Ectodermal cell (in vitro differentiated cells): ENCODE results near the gene DAD1.

ENCODE experiments used
- H3K27ac ChIP-seq: 2 replicates; pipeline ENCODE4 v1.7.0; 2013; ENCODE audit warnings: mild to moderate bottlenecking, low read depth, low read length; ENCODE audit not compliant: insufficient read depth, poor library complexity, severe bottlenecking
- H3K27me3 ChIP-seq: 2 replicates; pipeline ENCODE4 v1.7.0; 2013; ENCODE audit warnings: mild to moderate bottlenecking, low read length; ENCODE audit not compliant: insufficient read depth, control insufficient read depth, poor library complexity, severe bottlenecking
- H3K36me3 ChIP-seq: one replicate; pipeline ENCODE4 v1.7.0; 2013; ENCODE audit warnings: low read length; ENCODE audit not compliant: control insufficient read depth, insufficient read depth
- H3K4me1 ChIP-seq: one replicate; pipeline ENCODE4 v1.7.0; 2013; ENCODE audit warnings: low read length; ENCODE audit not compliant: control insufficient read depth, insufficient read depth
- H3K4me3 ChIP-seq: 2 replicates; pipeline ENCODE4 v1.7.0; 2013; ENCODE audit warnings: low read depth, low read length, control low read depth; ENCODE audit not compliant: insufficient read depth
- H3K9me3 ChIP-seq: 2 replicates; pipeline ENCODE4 v1.7.0; 2013; ENCODE audit warnings: mild to moderate bottlenecking, low read length, moderate library complexity; ENCODE audit not compliant: control insufficient read depth
- WGBS, 2 experiments: methylation state at CpG; one replicate each; pipeline ENCODE4 v1.1.7; 2013; ENCODE audit warnings: missing lambda C conversion rate in 2 of 2; 5-methylcytosine and 5-hydroxymethylcytosine counted together

DAD1 gene

DNA sequence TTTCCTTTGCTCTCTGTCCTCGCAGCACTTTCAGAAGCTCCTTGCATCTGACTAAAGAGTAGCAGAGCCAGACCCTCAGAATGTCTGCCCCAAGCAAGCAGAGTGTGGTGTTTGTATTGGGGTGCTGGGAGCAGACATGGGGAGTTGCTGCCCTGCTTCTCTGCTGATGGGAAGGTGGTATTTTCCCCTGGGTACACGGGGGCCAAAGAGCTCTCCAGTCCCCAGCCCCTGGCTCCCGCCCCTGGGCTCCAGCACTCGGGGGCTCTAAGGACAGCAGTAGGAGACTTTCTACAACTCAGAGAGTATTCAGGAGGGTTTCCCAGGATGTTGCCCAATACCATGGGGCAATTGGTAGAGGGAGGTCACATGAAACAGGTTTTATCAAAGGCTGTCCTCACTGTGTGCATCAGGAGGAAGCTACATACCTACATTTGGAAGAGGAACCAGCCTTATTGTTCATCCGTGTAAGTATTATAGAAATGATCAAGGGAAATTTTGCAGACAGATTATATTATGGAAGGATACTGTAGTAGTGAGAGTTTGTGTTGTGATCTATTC, 50.3 kb downstream of the DAD1 start:
- H3K4me3 ChIP-seq = no peak overlapping the region
- H3K36me3 ChIP-seq = no peaks in the 10 kb centered on the region
- H3K4me1 ChIP-seq = no peaks in the 10 kb centered on the region
- H3K27ac ChIP-seq = no peak overlapping the region
- WGBS, 2 experiments = 88 to 97% methylated on average over 5 of the region's 5 CpGs
- no peaks in the 10 kb centered on the region for H3K9me3 ChIP-seq
- H3K27me3 ChIP-seq = no peaks in the 10 kb centered on the region

DNA sequence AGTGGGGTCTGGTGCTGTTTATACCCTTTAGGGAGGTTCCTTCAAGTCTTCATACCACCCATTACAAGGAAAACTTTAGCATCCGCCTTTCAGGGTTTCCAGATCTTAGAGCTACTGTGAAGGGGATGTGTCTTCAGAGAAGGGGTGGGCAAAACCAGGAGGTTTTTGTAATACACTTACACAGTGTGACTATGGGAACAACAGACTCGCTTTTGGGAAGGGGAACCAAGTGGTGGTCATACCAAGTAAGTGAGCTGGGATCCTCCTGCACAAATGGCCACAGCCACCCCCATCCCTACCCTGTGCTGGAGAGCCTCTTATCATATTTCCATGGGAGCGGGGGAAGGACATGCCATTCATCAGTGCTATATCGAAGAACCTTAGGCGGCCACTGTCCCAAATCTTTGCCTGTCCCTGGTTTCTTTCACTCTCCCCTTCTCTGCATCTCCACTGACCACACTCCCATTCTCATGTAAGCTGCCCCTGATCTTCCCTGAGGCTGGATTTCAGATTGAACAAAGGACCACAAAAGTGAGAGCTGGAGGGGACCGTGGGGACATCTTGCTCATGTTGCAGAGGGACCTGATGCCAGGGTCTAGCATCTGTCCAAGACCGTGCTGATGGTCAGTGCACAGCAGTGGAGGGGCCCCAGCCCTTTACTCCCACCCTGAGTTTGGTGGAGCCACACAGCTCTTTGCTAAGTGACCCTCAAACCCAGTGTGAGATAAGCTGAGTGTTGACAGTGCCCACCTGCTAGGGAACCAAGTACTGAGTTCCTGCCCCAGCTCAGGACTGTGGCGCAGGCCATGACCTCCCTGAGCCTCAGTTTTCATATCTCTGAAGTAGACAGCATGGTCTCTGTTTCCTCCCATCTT, 51.4 kb downstream of the DAD1 start:
- Histone ChIP-seq H3K4me3 (no peak overlapping the region), H3K27ac (no peak overlapping the region), H3K27me3 (no peaks in the 10 kb centered on the region), H3K36me3 (no peaks in the 10 kb centered on the region), H3K9me3 (no peaks in the 10 kb centered on the region), H3K4me1 (no peaks in the 10 kb centered on the region)
- 91 to 95% methylated on average over 7 to 8 of the region's 8 CpGs for WGBS, 2 experiments

DNA sequence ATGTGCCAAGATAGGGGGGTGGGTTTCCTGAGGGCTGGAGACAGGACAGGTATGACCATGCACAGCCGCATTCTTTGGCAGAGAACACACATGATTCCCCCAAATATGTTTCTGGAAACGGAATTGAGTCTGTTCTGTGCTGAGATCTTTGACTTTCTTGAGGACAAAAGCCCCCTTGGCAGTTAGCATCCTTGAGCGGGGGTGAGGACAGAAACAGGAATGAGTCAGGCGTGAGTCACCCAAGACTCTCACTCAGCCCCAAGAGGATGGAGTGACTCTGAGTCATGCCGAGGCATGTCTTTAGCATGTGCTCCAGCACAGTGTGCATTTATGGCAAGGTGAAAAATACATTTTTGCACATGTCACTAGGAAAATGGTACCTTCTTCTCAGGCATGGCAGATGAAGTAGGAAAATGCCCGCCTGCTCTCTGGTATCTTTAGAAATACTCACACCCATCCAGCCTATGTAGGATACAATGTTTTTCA, 52.1 kb downstream of the DAD1 start:
- H3K27ac ChIP-seq = no peak overlapping the region
- H3K4me1 ChIP-seq = no peaks in the 10 kb centered on the region
- H3K27me3 ChIP-seq = no peaks in the 10 kb centered on the region
- no peak overlapping the region for H3K4me3 ChIP-seq
- H3K36me3 ChIP-seq = no peaks in the 10 kb centered on the region
- WGBS, 2 experiments = 89 to 91% methylated on average over 6 of the region's 6 CpGs
- H3K9me3 ChIP-seq = no peaks in the 10 kb centered on the region

DNA sequence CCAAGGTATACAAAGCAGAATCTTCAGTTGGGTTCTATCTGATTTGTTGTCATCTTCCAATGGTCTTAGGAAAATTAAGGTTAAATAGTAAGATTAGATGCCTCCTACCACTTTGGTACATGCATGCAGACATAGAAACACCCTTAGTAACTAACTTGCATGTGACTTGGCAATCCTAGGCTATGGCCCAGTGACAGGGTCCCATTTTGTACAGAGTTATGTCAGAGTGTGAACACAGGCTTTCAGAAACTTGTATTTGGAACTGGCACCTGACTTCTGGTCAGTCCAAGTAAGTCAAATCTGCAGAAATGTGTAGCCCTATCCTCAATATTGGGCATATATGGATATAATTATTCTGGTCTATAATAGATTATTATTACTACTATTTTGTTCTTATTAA, 53.1 kb downstream of the DAD1 start:
- Histone ChIP-seq H3K36me3 (no peaks in the 10 kb centered on the region), H3K4me3 (no peak overlapping the region), H3K4me1 (no peaks in the 10 kb centered on the region), H3K27ac (no peak overlapping the region), H3K9me3 (no peaks in the 10 kb centered on the region), H3K27me3 (no peaks in the 10 kb centered on the region)

DNA sequence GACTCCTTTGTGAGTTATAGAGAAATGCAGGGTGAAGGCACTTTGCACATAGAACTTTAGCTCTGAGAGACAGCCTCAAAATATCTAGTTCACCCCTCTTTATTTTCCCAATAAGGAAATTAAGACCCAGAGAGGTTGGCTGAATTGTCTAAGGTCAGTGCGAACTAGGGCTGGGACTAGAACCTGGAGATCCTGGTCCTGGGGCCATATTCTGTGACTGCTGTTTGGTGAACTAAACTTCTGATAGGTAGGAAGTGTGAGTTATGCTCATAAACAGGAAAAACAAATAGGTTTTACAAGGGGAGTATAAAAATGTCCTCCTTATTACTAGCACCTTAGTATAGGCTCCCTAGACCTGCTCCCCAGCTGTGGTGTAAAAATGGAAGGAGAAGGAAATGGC, 53.9 kb downstream of the DAD1 start:
- H3K4me3 ChIP-seq = no peak overlapping the region
- H3K27ac ChIP-seq = no peak overlapping the region
- H3K4me1 ChIP-seq = no peaks in the 10 kb centered on the region
- no peaks in the 10 kb centered on the region for H3K27me3 ChIP-seq
- WGBS, 2 experiments = 97 to 100% methylated on average over 1 of the region's 1 CpG
- no peaks in the 10 kb centered on the region for H3K36me3 ChIP-seq
- H3K9me3 ChIP-seq = no peaks in the 10 kb centered on the region

DNA sequence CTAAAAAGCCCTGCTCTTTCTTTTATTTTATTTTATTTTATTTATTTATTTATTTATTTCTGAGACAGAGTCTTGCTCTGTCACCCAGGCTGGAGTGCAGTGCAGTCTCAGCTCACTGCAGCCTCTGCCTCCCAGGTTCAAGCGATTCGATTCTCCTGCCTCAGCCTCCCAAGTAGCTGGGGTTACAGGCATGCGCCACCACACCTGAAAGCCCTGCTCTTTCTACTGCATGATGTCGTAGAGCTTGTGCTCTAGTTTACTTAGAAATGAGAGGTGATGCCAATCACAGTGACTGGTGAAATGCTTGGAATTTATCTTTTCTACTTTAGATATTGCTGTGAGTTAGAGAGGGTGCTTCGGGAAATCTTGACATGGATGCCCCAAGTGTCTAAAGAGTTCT, 54.5 kb downstream of the DAD1 start:
- Histone ChIP-seq H3K27me3 (no peaks in the 10 kb centered on the region), H3K9me3 (no peaks in the 10 kb centered on the region), H3K36me3 (no peaks in the 10 kb centered on the region), H3K4me3 (no peak overlapping the region), H3K27ac (no peak overlapping the region), H3K4me1 (no peaks in the 10 kb centered on the region)
- WGBS, 2 experiments = 94 to 97% methylated on average over 5 of the region's 5 CpGs

DNA sequence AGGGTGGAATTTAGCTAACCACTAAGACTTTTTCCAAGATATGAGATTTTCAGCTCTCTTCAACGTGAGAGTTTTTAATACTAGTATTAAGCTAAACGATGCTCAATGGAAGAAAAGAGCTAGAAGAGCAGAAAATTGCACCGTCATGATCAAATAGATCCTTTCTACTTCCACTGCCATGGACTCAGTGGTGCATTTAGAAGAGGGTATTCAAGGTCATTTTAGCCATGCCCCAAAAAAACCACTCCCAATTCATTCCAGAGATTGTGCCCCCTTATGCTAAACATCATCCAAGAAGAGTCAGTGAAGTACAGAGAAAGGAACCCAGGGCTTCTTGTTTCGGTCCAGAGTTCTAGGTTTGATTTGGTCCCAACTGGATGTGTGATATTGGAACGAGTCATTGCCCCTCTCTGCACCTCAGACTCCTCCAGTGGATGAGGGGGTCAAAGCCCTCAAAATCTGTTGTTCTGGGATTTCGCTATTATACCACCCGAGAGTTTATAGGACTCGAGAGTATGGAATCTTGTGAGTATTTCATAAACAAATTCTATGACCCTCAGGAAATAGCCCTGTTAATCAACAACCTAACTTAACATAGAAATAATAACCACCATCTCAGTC, 55.2 kb downstream of the DAD1 start:
- 96 to 98% methylated on average over 8 of the region's 8 CpGs for WGBS, 2 experiments
- Histone ChIP-seq H3K4me1 (no peaks in the 10 kb centered on the region), H3K9me3 (no peaks in the 10 kb centered on the region), H3K27ac (no peak overlapping the region), H3K4me3 (no peak overlapping the region), H3K27me3 (no peaks in the 10 kb centered on the region), H3K36me3 (no peaks in the 10 kb centered on the region)

DNA sequence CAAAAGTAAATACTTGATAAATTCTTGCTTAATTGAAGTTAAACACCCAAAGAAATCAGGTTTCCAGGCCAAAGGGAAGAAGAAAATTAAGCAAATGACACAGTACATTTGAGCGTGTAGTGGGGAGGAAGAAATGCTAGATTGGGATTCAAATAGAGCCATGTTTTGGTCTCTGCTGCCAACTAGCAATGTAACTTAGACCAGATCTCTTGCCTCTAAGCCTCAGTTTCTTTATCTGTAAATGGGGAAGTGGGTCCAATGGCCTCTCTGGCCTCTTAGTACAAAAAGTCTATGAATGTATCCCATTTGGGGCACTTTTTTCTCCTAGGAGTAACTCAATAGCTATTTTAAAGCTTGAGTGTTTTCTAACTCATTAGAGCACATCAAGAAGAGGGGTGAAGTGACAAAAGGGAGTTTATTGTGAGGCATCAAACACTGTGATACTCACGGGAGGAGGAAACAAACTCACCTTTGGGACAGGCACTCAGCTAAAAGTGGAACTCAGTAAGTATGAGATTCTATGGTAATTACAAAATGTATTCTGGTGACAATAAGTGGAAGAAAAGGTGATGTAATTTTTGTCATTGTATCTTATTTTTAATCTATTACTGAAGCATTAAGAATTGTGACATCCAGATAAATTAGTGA, 55.8 kb downstream of the DAD1 start:
- no peaks in the 10 kb centered on the region for H3K36me3 ChIP-seq
- no peaks in the 10 kb centered on the region for H3K27me3 ChIP-seq
- no peak overlapping the region for H3K27ac ChIP-seq
- H3K4me1 ChIP-seq = no peaks in the 10 kb centered on the region
- no peak overlapping the region for H3K4me3 ChIP-seq
- WGBS, 2 experiments = 90 to 93% methylated on average over 2 of the region's 2 CpGs
- H3K9me3 ChIP-seq = no peaks in the 10 kb centered on the region

DNA sequence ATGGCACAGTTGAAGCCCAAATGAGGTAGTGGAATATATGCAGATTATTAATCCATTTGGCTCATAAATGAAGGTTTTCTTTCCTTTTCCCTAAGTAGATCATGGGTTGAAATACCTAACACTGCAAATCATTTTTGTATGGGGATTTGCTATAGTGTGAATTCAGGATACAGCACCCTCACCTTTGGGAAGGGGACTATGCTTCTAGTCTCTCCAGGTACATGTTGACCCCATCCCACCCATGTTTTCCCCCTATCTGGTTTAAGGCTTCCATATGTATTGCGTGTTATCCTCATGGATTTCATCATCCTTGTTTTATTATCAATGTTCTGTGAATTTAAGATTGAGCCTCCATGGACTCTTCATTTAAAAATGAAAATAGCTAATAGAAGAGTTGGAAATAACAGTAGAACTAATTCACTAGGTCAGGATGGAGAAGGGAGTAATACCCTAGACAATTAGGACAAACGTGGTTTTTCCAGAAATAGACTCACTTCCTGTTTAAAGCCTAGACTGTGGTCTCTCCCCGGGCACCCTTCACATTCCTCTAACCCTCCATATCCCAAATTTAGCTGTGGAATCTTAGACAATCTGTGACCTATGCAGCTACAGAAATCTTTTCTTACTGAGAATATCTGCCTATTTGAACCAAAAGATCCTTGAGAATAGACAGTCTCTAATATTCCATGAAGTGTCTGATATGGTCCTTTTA, 56.5 kb downstream of the DAD1 start:
- Histone ChIP-seq H3K36me3 (no peaks in the 10 kb centered on the region), H3K27ac (no peak overlapping the region), H3K4me1 (no peaks in the 10 kb centered on the region), H3K27me3 (no peaks in the 10 kb centered on the region), H3K9me3 (no peaks in the 10 kb centered on the region), H3K4me3 (no peak overlapping the region)
- WGBS, 2 experiments = 91 to 94% methylated on average over 3 of the region's 3 CpGs
